Hepatocyte (in vitro differentiated cells): Measurements from ENCODE around the gene CNTNAP2. TPM values are rescaled to one million over a fixed set of nuclear protein-coding genes. Genes with fewer than 3 reads are reported as not detected.

Experiments used
- DNase-seq: peaks from one replicate; pipeline ENCODE4 v3.0.0-alpha.2; 2016; ENCODE audit warnings: low spot score
- H2AFZ ChIP-seq: fragments of 200-600 bp; sonication (generic); 2 replicates; pipeline ENCODE4 v1.6.0; 2016; ENCODE audit warnings: antibody characterized with exemption, mild to moderate bottlenecking
- H3K27ac ChIP-seq: fragments of 200-600 bp; sonication (generic); 2 replicates; pipeline ENCODE4 v1.5.1; 2016; ENCODE audit warnings: mild to moderate bottlenecking
- H3K27me3 ChIP-seq: fragments of 200-600 bp; sonication (generic); 2 replicates; pipeline ENCODE4 v1.6.1; 2016
- H3K36me3 ChIP-seq: fragments of 200-600 bp; sonication (generic); replicated peaks from 2 replicates; pipeline ENCODE4 v1.5.1; 2016; ENCODE audit warnings: low read depth; ENCODE audit not compliant: insufficient read depth
- H3K4me1 ChIP-seq: fragments of 200-600 bp; sonication (generic); 2 replicates; pipeline ENCODE4 v1.5.1; 2016; ENCODE audit warnings: mild to moderate bottlenecking, moderate library complexity; ENCODE audit not compliant: insufficient read depth
- H3K4me2 ChIP-seq: fragments of 200-600 bp; sonication (generic); 2 replicates; pipeline ENCODE4 v1.6.0; 2016
- H3K4me3 ChIP-seq: fragments of 200-600 bp; sonication (generic); 2 replicates; pipeline ENCODE4 v1.5.1; 2016; ENCODE audit warnings: mild to moderate bottlenecking
- H3K79me2 ChIP-seq: fragments of 200-600 bp; sonication (generic); 2 replicates; pipeline ENCODE4 v1.6.0; 2017; ENCODE audit warnings: mild to moderate bottlenecking
- H3K9me2 ChIP-seq: fragments of 200-600 bp; sonication (generic); replicated peaks from 2 replicates; pipeline ENCODE4 v1.6.0; 2017; ENCODE audit warnings: mild to moderate bottlenecking; ENCODE audit not compliant: insufficient read depth
- H3K9me3 ChIP-seq: fragments of 200-600 bp; sonication (generic); 2 replicates; pipeline ENCODE4 v1.5.1; 2016; ENCODE audit warnings: low read depth, mild to moderate bottlenecking
- H4K20me1 ChIP-seq: fragments of 200-600 bp; sonication (generic); 2 replicates; pipeline ENCODE4 v1.6.0; 2016; ENCODE audit warnings: mild to moderate bottlenecking; ENCODE audit not compliant: insufficient read depth, poor library complexity, severe bottlenecking
- EZH2 ChIP-seq: fragments of 200-600 bp; sonication (generic); IDR thresholded peaks from 2 replicates; pipeline ENCODE4 v1.6.1; 2016; ENCODE audit warnings: antibody characterized with exemption, mild to moderate bottlenecking, borderline replicate concordance
- EZH2phosphoT487 ChIP-seq: fragments of 200-600 bp; sonication (generic); IDR thresholded peaks from one replicate; pipeline ENCODE4 v1.6.1; 2018; ENCODE audit warnings: antibody characterized with exemption, mild to moderate bottlenecking, low read depth, moderate library complexity; ENCODE audit not compliant: unreplicated experiment, severe bottlenecking
- WGBS: methylation state at CpG from one replicate; pipeline ENCODE4 v1.1.6; 2016; ENCODE audit warnings: low lambda C conversion rate; ENCODE audit errors: missing lambda C conversion rate; 5-methylcytosine and 5-hydroxymethylcytosine counted together
- polyA plus RNA-seq: library from polyadenylated mRNA; unstranded; fragments of >200 nt; fragmentation: Nextera tagmentation; extraction: Ambion mirVana; gene quantifications from 2 replicates; pipeline ENCODE4 v1.2.1, GENCODE V29; 2016
- total RNA-seq: library from RNA; depleted of rRNA; stranded (reverse); fragments of >200 nt; gene quantifications from 2 replicates; pipeline ENCODE4 v1.2.3, GENCODE V29; 2014
- TF ChIP-seq, protein P1 (sequence below): fragments of 200-600 bp; sonication (generic); IDR thresholded peaks from 2 replicates; pipeline ENCODE4 v1.5.1; 2016; ENCODE audit warnings: antibody characterized with exemption, mild to moderate bottlenecking; ENCODE audit not compliant: poor library complexity

CNTNAP2 gene
- total and polyA plus RNA-seq, 2 experiments from 2014 or later: 7.5 to 14.7 TPM

DNA sequence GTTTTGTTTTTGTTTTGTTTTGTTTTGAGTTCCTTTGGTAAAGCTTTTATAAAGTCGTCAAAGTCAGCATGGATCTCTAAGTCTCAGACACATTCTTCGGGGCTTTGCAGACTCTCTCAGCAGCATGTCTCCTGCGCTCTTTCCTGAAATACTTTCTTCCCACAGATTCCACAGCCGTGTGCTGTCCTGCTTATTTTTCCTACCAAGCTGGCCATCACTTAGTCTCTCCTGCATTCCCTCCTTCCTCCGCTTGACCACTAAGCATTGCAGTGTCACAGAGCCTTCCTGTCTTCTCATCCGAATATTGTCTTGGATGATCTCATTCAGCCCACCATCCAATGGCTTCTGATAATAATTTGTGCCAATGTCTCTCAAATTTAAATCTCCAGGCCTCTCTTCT lies 2039.6 kb downstream of the CNTNAP2 start:
- Histone ChIP-seq H4K20me1 (no peaks in the 10 kb centered on the region), H3K79me2 (no peaks in the 10 kb centered on the region), H3K9me3 (no peaks in the 10 kb centered on the region), H3K27ac (no peak overlapping the region), H3K4me3 (no peak overlapping the region), H3K4me1 (no peaks in the 10 kb centered on the region), H3K9me2 (no peaks in the 10 kb centered on the region), H2AFZ (no peak overlapping the region), H3K4me2 (no peak overlapping the region), H3K36me3 (no peaks in the 10 kb centered on the region), H3K27me3 (no peaks in the 10 kb centered on the region)
- 73% methylated on average over 6 of the region's 6 CpGs for WGBS
- TF ChIP-seq, protein P1, sequence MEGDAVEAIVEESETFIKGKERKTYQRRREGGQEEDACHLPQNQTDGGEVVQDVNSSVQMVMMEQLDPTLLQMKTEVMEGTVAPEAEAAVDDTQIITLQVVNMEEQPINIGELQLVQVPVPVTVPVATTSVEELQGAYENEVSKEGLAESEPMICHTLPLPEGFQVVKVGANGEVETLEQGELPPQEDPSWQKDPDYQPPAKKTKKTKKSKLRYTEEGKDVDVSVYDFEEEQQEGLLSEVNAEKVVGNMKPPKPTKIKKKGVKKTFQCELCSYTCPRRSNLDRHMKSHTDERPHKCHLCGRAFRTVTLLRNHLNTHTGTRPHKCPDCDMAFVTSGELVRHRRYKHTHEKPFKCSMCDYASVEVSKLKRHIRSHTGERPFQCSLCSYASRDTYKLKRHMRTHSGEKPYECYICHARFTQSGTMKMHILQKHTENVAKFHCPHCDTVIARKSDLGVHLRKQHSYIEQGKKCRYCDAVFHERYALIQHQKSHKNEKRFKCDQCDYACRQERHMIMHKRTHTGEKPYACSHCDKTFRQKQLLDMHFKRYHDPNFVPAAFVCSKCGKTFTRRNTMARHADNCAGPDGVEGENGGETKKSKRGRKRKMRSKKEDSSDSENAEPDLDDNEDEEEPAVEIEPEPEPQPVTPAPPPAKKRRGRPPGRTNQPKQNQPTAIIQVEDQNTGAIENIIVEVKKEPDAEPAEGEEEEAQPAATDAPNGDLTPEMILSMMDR: no peak
- no peak for TF ChIP-seq EZH2
- no peak for TF ChIP-seq EZH2phosphoT487
- peak; percentile 13 for DNase-seq

DNA sequence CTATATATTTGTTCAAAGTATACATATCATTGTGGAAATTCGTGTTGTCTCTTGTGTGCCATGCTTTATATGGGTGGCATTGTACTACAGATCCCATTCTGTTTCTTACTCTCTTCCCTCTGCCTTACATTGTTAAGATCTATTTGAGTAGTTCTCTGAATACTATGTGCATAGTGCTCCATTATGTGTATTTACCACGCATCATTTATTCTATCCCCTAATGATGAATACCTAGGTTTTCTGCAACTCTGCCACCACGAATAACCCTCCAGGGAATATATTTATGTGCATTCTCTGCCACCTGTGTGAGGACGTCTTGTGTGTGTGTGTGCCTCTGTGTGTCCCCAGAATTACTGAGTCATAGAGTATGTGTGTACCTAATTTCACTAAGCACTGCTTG lies 2042.7 kb downstream of the CNTNAP2 start:
- Histone ChIP-seq H2AFZ (no peak overlapping the region), H4K20me1 (no peaks in the 10 kb centered on the region), H3K4me2 (no peak overlapping the region), H3K9me2 (no peaks in the 10 kb centered on the region), H3K36me3 (no peaks in the 10 kb centered on the region), H3K79me2 (no peaks in the 10 kb centered on the region), H3K9me3 (no peaks in the 10 kb centered on the region), H3K4me3 (no peak overlapping the region), H3K4me1 (no peaks in the 10 kb centered on the region), H3K27me3 (no peaks in the 10 kb centered on the region), H3K27ac (no peak overlapping the region)
- DNase-seq: no peak
- 87% methylated on average over 4 of the region's 4 CpGs for WGBS
- no peak for TF ChIP-seq EZH2phosphoT487
- no peak for TF ChIP-seq EZH2
- TF ChIP-seq, protein P1: no peak

DNA sequence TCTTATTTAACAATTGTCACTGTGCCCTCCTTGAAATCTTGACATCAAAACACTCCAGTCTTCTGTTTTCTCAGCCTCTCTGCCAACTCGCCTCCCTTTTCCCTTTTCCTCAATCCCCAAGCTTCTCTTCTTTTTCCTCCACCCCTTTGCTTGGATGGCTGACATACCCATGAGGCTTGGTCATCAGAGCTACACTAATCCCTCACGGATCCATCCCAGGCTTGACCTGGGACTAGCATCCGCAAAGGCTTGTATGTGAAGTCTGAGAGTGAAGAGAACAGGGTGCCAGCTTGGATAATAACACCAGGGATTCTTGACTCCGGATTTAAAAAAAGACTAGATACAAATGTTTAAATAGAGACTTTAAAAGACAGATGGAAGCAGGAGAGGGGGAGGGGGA lies 2045.2 kb downstream of the CNTNAP2 start:
- no peaks in the 10 kb centered on the region for H3K27me3 ChIP-seq
- H4K20me1 ChIP-seq: no peaks in the 10 kb centered on the region
- no peak for DNase-seq
- no peaks in the 10 kb centered on the region for H3K36me3 ChIP-seq
- no peak overlapping the region for H3K4me3 ChIP-seq
- no peaks in the 10 kb centered on the region for H3K79me2 ChIP-seq
- H3K4me2 ChIP-seq: no peak overlapping the region
- TF ChIP-seq EZH2phosphoT487 (no peak), EZH2 (no peak)
- TF ChIP-seq, protein P1: no peak
- H3K9me2 ChIP-seq: no peaks in the 10 kb centered on the region
- H3K9me3 ChIP-seq: no peaks in the 10 kb centered on the region
- WGBS: 80% methylated on average over 4 of the region's 4 CpGs
- no peak overlapping the region for H3K27ac ChIP-seq
- H2AFZ ChIP-seq: no peak overlapping the region
- no peaks in the 10 kb centered on the region for H3K4me1 ChIP-seq

DNA sequence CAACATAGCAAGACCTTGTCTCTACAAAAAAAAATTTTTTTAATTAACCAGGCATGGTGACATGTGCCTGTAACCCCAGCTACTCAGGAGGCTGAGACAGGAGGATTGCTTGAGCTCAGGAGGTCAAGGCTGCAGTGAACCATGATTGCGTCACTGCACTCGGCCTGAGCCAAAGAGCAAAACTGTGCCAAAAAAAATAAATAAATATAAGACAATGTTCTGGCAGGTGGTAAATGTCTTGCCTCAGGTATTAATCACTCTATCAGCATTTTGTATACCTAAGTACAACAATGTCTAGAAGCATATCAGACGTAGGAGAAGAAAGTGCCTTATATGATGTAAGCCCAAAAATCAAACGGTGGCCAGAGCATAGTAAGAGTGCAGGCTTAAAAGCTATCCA lies 2046.2 kb downstream of the CNTNAP2 start:
- no peaks in the 10 kb centered on the region for H3K9me2 ChIP-seq
- H3K4me1 ChIP-seq: no peaks in the 10 kb centered on the region
- no peak overlapping the region for H3K4me3 ChIP-seq
- no peak overlapping the region for H3K4me2 ChIP-seq
- WGBS: 82% methylated on average over 4 of the region's 4 CpGs
- H3K27me3 ChIP-seq: no peaks in the 10 kb centered on the region
- H3K9me3 ChIP-seq: no peaks in the 10 kb centered on the region
- H3K36me3 ChIP-seq: no peaks in the 10 kb centered on the region
- no peak overlapping the region for H3K27ac ChIP-seq
- H3K79me2 ChIP-seq: no peaks in the 10 kb centered on the region
- H2AFZ ChIP-seq: no peak overlapping the region
- no peak for DNase-seq
- TF ChIP-seq EZH2phosphoT487: no peak
- TF ChIP-seq, protein P1: no peak
- TF ChIP-seq EZH2: no peak
- no peaks in the 10 kb centered on the region for H4K20me1 ChIP-seq
